Ramos (cell line): ENCODE results near the gene SLC26A2.
"Not testable (repeated sequence)": the region's sequence is repeated elsewhere in the genome, so short reads cannot be mapped to it uniquely, and the experiment has no call there.

Experiments used
- in situ Hi-C: fragments of 300-500 bp; cut with MboI; formaldehyde crosslinking; loops from one replicate; pipeline ENCODE4 v1.14.3; 2022; ENCODE audit warnings: low sequenced_read_pairs; ENCODE audit not compliant: unreplicated experiment

The SLC26A2 gene

GRCh38 chr5:149936044-149936699 is 24.4 kb upstream of the SLC26A2 start:
- in situ Hi-C loops = no loop called here

DNA sequence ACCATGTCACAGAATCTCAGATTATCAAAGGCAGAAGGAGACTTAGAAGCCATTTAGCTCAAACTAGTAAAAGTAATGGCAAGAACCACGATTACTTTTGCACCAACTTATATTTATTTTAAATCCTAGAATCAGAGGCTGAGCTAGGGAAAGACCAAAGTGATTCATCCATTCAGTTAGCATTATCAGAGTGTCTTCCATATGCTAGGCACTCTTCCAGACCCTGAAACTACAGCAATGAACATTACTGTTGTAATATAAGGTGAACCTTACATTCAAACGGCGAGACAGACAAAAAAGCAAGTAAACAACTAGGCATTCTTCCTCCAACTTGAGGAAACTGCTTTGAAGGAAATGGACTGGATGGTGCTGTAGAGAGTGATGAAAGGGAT is 23.9 kb upstream of the SLC26A2 start:
- in situ Hi-C loops = no loop called here

GRCh38 chr5:149937610-149938009 is 22.9 kb upstream of the SLC26A2 start:
- in situ Hi-C loops = no loop called here

- in situ Hi-C loops = no loop called here
Measured at GRCh38 chr5:149938279-149938678, 22.3 kb upstream of the SLC26A2 start.

DNA sequence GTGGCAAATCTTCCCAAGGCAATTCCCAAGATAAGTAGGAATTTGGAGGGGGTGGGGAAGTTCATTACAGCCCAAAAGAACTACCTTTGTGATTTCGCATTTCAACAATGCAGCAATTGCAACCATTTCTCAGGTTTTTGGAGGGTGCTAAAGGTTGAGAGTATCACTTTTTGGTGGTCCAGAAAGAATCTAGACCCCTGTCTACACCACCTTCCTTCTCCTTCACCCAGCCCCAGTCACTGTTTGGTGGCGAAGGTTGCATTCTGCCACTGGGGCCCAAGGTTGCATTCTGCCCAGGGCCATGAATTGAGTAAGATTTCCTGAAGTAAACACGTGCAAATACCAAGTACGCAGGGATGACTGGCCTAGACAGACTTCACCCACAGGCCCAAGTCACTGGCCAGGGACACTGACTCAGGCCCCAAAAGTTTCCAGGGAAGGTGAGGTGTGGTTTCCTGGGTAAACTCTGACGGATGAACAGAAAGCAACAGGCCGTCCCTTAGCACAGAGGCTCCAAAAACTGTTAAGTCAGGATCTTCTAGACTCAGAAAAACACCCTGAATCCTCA is 21.7 kb upstream of the SLC26A2 start:
- in situ Hi-C loops = no loop called here

DNA sequence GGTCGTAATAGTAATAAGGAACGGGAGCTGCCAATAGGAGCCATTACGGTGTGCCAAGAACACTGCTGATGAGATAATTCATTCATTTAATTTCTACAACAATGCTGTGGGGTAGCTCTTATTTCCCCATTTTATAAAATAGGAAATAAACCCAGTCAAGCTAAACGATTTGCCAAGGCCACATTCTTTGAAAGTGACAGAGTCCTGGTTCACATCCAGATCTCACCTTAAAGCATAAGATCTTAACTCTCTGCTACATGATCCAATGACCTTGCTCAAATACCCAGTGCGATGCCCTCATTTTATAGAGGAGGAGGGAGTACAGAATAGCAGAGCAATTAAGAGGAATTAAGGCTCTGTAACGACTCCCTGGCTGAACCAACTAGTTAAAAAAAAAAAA is 21.0 kb upstream of the SLC26A2 start:
- in situ Hi-C loops = no loop called here

DNA sequence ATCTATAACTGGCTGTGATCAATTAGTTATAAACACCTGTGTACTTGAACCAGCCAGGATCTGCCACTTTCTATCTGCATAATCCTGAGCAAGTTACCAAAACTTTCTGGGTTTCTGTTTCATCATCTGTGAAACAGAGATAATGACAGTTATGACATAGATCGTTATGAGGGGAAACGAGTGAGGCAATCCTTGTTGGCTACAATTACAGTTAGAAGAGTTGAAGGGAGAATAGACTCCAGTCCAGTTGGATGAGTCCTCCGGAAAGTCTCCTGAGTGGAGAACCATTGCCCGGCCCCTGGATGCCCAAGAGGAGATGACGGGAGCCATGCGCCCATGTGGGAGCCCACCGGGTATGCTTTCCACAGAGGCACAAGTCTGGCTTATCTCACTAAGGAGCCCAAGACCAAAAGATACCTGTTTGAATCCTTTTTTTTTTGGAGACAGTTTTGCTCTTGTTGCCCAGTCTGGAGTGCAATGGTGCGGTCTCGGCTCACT is 20.4 kb upstream of the SLC26A2 start:
- in situ Hi-C loops = no loop called here

- in situ Hi-C loops = no loop called here
Measured at GRCh38 chr5:149940941-149941644, 19.5 kb upstream of the SLC26A2 start.

- in situ Hi-C loops = no loop called here
Measured at GRCh38 chr5:149941795-149942194, 18.8 kb upstream of the SLC26A2 start.

DNA sequence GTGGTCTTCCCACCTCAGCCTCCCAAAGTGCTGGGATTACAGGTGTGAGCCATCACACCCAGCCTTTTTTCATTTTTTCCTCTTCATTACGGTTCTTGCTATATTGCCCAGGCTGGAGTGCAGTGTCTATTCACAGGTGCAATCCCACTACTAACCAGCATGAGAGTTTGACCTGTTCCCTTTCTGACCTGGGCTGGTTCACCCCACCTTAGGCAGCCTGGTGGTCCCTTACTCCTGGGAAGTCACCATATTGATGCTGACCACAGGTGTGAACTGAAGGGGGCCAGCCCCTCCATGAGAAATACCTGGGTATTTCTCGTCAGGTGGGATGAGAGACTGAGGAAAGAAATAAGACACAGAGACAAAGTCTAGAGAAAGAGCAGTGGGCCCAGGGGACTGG is 18.4 kb upstream of the SLC26A2 start:
- in situ Hi-C loops = no loop called here

GRCh38 chr5:149942741-149943169 is 17.8 kb upstream of the SLC26A2 start:
- in situ Hi-C loops = not testable (repeated sequence)

GRCh38 chr5:149943177-149943949 is 17.2 kb upstream of the SLC26A2 start:
- in situ Hi-C loops = not testable (repeated sequence)

- in situ Hi-C loops = no loop called here
Measured at GRCh38 chr5:149944666-149945065, 15.9 kb upstream of the SLC26A2 start, which contains the start of gene PDE6A. TSS of gene PDE6A (minus strand) at chr5:149944793. CDS start at chr5:149944673, 120 bp downstream.

- in situ Hi-C loops = no loop called here
Measured at GRCh38 chr5:149946118-149946517, 14.4 kb upstream of the SLC26A2 start.

DNA sequence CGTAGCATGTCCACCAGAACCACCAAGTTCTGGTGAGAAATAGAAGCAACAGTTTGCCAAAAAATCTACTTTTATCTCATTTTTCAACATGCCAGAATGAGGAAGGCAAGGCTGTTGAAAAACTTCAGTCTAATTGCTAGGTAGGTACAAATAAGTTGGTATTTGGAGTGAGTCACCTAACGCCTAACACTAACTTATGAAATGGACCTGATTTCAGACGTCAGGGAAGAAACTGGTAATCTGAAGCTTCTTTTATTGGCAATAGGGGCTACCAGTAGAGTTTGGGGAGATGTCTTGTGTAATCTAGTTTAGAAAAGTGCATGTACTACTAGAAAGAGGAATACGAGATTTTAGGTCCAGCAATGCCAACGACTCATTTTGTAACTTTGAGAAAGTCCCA is 11.6 kb upstream of the SLC26A2 start:
- in situ Hi-C loops = no loop called here

- in situ Hi-C loops = no loop called here
Measured at GRCh38 chr5:149951138-149951749, 9.3 kb upstream of the SLC26A2 start.

DNA sequence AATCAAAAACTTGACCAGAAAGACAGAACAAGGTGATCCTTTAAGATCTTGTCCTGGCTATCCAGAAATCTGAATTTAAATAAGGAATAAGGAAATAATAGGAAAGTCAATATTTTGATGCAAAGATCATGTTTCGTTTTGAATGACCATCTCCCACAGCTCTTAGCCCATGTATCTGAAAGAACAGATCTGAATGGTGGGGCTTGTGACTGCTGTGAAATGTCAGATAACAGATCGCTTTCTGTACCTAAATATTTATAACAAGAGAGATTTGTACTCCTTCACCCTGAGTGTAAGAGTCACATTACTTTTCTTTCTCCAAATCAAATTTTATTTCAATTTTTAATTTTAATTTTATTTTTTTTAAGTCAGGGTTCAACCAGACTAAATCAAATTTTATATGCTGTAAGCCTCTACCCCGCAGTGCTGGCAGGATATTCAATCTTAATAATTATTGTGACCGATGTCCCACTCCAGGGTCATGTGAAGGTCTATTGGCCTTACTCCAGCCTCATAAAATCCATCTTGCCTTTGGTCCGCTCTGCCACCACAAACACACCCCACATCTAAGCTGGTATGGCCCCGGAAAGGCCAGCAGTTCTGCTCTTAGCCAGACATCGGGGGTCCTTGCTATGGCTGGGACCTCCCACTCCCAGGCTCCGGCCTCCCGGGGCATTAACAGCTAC is 7.0 kb upstream of the SLC26A2 start:
- in situ Hi-C loops = no loop called here

DNA sequence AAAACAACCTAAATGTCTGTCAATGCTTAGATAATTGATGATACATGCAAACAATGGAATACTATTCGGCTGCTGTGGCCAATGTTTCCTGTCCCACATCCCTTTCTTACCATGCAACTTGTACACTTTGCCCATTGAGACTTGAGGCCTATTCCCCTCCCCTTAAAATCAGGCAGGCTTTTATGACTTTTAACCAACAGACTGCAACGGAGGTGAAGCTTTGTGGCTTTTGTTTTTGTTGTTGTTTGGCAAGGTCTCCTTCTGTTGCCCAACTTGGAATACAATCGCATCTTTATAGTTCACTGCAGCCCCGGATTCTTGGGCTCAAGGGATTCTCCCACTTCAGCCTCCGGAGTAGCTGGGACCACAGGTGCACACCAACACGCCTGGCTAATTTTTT is 5.8 kb upstream of the SLC26A2 start:
- in situ Hi-C loops = no loop called here

- in situ Hi-C loops = no loop called here
Measured at GRCh38 chr5:149956685-149957084, 3.9 kb upstream of the SLC26A2 start.

GRCh38 chr5:149957855-149958254 is 2.7 kb upstream of the SLC26A2 start:
- in situ Hi-C loops = no loop called here
